OCI-LY7 (cell line): ENCODE data around the gene PCDH18.

Experiments used
- CTCF ChIP-seq: fragments of 200-600 bp; sonication (generic); conservative IDR thresholded peaks from 2 replicates; pipeline ENCODE4 v1.5.1; 2014; ENCODE audit warnings: mild to moderate bottlenecking, antibody characterized with exemption, low read length, moderate library complexity, mixed read lengths
- EZH2phosphoT487 ChIP-seq: fragments of 200-600 bp; sonication (generic); IDR thresholded peaks from 2 replicates; pipeline ENCODE4 v1.6.1; 2018; ENCODE audit warnings: low read depth, borderline replicate concordance, mild to moderate bottlenecking, mixed run types, antibody characterized with exemption, low read length, moderate library complexity, mixed read lengths

DNA sequence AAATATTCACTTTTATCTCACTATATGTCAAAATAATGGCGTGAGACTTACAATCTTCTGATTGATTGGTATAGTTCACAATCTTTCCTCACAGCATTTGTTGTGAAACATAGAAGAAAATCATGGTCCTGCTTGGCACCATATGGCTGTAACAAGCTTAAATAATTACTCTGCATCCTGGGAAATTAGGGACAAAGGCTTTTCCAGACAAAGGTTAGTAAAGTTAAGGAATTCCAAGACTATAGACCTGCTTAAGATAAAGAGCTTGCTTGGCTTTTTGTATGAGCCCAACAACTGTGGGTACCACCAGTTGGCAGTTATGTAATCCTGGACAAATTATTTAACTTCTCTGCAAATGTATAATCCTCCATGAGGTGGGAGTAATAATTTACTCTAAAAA, 3.4 kb upstream of the PCDH18 start:
- no peak for TF ChIP-seq EZH2phosphoT487
- no peak for TF ChIP-seq CTCF
